Left forelimb (tissue), 1 donor: Measurements from ENCODE around the gene CLIC1.

Source experiments
- DNase-seq: peaks from one replicate; pipeline ENCODE4 v3.0.0-alpha.2; 2018; ENCODE audit warnings: low spot score

CLIC1 gene

DNA sequence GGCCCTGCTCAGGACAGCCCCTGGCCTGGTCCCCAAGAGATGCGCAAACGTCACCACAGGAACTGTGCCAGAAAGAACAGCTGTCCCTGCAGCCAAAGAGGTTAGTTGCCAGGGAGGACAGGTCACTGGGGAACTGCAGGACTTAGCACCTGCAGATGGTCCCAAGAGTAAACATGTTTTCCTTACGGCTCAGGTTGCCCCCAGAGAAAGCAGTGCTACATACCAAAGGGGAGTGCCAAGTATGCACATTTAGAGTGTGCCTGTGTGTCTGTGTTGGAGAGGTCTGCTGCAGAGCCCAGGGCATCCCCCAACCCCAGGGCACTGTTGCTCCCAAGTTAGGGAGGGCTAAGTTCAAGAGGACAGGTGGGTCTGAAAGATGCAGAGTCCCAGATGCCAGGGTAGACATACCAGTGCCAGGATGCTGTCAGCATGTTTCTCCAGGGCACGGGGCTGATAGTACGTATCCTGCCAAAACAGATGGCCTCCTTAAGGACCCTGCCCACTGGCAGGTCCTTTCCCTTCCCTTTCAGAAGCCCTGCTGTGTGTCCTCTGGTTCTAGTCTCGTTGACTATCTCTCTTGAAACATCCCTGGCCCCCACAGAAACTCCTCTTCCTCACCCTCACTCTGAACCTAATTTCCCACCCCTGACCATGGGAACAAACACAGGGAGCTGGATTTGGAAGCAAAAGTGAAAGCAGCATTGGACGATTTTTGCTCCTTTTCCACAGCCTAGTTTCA is 34.5 kb downstream of the CLIC1 start:
- no peak for DNase-seq

DNA sequence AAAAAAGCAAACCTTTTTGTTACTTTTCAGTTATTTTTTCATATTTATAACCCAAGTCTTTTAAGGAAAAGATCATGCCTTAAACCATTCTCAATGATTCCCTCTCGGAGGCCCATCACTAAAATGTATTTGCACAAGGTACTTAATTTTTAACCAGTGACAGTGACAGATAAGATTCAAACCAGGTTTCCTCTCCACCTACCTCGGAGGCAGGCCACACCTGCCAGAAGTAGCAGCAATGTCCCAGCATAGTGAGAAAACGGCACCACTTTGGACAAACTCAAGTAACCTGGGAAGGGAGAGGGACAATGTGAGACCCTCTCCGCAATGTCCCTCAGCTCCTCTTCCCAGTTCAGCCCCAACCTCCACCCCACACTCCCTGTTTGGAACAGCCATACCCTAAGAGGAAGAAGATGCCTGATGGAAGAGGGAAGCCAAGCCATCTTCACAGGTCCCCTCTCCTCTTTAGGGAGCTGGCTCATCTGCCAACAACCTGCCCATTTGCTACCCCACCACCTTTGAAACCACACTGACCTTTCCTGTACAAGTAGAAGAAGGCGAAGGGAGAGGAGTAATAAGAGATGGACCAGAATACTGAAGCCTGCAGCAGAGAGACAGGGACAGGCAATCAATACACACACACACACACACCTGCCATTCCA is 35.5 kb downstream of the CLIC1 start:
- no peak for DNase-seq

DNA sequence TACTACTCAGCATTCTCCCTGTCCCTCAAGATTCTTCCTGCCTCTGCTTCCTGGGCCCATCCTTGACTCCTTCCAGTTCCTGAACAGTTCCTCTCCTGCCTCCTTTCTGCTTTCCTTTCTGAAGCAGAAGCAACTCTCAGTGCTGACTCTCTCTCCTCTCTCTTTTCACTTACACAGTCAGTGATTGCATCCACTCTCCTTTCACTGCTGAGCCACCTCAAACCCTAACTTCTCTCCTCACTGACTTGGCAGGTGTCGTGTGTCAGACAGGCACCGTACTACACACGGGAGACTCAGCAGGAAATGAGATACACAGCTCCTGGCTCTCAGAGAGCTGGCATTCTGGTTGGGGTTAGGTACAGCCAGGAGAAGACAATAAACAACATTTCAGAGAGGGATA is 38.8 kb downstream of the CLIC1 start:
- DNase-seq = no peak

DNA sequence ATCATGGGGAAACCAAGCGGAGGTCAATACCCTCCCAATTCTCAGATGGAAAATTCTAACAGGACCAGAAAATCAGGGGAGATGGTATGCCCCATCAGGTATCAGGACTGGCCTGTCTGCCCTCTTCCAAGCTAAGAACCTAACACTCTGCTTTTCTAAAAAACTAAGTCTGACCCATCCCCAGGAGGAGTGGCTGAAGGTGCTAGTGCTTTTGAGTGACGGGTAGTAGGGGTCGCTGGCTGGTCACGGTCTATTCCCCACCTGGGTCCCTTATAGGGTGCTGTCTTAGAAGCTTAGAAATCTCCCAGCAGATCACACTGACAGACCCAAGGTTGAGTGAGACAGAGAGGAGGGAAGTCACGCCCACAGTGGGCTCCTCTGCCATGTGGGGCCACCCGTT is 42.8 kb downstream of the CLIC1 start:
- DNase-seq = no peak

DNA sequence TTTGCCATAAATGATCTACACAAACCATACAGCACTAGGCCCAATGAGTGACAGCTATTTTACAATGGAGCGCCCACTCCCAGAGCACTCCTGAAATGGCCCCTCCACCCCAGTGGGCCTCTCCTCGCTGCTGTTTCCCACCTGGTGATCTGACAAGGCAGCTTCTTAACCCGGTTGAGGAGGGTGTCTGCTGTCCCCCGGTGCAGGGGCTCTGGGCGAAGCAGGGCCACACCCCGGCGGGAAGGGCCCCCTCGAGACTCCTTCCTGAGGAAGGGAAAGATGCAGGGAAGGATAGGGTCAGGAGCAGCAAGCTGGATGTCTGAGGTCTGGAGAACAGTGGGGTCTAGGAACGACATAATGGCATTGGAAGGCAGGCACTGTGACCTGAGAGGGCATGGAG is 43.4 kb downstream of the CLIC1 start:
- no peak for DNase-seq

DNA sequence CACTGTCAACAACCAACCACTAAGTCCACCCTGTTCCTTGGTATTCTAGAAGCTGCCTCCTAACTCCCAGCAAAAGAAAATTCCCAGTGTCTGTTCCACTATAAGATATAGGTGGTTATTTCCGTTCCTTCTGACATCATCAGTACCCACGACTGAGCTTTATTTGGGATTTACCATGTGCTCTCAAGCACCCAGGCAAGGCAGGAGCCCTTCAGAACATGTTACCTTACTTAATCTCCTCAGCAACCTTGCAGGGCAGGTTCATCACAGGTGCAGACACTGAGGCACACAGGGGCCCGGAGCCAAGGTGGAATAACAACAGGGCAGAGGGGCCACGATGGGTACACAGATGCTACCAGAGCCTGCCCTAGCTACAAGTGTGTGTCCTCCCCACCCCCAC is 44.0 kb downstream of the CLIC1 start:
- DNase-seq = no peak

DNA sequence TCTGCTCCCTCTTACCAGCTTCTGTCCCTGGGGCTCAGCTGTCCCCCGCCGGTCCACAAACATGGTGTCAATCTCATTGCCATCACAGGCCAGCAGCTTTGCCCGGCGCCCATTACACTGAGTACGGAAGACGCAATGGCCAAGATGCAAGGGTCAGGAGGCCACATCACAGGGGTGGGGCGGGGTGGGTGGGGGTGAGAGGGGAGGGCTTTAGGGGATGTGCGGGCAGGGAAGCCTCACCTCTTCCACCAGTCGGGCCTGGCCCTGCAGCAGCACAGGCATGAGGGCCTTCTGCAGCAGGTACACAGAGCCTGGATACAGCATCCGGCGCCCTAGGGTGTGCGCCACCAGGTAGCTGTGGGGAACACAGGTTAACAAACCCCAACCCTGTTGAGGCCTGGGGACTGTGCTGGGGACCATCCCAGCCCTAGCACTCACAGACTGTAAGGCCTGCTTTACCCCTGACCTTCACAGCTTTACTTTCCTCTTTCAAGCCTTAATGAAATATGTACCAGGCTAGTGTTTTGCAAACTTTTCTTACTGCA is 44.7 kb downstream of the CLIC1 start:
- DNase-seq = no peak

DNA sequence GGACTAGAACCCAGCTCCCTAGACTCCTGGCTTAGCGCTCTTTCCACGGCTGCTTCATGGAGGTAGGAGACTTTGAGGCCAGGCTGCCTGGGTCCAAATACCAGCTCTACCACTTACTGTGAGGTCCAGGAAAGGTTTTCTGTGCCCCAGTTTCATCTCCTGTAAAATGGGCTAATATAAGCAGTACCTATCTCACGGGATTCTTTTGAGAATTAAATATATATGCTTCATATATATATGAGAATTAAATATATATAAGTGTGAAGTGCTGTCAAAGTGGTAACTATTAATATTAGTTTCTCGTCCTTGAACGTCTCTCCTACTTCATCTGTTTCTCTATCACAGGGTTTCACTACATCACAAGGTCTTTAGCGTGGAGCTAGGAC is 45.3 kb downstream of the CLIC1 start:
- DNase-seq = no peak

DNA sequence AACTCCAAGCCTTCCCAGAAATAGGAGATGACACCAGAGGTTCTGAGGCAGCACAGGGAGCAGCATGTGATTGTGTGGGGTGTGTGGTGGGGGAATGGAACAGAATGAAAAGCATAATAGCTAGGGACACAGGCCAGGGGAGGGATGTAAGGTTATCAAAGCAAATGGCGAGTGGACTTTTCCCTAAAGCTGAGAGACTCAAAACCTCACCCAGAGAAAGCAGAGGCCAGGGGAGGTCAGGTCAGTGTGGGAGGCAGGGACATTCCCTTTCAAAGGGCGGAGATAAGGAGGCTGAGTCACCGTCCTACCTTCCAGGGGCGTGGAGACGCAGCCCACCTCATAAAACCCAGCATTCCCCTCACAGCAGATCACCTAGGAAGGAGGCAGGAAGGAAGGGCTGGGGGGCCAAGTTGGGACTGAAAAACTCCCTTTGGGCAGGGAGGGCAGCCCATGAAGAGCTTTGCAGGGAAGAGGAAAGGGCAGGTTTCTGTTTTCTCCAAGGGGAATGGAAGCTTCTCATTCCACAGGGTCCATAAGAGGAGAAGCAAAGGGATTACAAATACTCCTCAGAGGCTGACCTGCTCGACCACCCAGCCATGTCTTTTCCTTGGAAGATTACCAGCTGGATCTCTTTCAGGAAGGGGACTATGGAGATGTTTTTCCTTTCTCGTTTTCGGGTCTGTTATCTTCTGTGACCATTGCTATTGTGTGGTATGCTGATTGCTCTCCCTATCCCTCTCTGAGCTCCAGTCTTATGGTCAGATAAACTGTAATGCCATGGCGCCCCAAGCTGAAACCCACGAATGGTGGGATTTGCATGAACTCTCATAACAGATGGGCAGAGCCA is 45.9 kb downstream of the CLIC1 start:
- DNase-seq = no peak

DNA sequence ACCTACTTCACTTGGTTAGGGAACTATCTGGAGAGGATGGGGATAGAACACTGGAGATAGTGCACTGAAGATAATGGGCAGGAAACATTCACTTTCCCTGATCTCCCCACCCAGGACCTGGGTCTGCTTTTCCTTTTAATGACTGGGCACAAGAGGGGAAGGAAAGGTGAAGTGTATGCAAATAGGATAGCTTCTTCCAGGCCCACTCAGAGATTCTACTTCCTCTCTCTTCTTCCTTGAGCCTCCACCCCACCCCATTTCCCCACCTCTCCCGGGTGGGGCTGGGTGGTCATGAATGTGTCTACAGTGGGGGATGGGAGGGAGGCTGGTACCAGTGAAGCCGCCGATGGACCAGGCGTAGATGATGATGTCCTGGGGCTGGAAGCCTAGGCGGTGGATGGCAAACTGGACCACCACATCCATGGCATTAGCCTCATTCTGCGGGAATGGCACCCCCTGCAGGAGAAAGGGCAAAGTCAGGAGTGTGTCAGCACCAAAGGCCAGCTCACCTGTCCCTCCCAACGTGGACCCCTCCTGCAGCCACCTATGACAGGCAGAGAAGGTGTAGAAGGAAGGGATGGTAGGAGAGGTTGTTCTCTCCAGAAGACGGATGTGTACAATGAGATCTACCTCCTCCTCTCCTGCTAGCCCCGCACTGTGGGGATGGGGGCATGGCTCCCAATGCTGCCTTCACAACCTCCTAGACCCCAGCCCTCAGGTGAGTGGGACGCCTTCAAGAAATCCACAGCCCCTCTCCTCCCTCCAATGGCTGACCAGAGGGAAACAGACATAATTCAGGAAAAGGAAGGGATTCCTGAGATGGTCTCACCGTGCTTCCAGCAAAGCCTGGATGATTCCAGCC is 46.9 kb downstream of the CLIC1 start:
- no peak for DNase-seq

DNA sequence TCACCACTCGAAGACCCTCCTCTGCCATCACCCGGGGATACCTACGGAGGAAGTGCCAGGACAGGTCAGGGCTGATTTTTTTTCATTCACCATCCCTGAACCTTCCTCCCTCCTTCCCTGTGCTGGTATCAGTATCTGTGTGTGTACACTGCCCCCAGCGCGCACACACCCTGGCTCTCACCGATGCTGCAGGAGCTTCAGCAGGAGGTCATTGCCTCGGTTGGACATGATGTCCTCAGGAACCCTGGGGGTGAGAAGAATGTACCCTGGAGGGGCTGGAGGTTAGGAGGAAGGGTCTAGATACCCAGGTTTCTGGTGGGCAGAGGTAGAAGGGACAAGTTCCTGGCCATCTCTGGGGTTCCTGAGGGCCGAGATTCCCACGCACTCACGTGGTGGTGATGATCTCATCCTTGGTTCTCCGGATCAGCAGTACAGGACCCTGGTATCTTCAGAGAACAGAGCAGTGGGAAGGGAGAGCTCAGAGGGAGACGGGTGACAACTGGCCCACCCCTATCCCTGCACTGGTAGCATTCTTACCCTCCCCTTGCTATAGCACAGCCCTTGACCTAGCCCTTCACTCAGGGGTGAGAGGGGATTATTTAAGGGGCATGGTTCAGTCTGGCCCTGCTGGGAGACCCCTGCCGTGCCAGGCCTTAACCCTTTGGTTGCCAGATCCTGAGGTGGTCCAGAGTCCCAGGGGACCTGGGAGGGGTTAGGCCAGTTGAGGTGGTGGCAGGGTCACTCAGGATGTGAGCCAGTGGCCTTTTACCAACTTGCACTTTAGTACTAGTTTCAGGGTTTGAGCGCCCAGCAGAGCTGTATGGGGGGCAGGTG is 48.3 kb downstream of the CLIC1 start:
- DNase-seq = no peak

DNA sequence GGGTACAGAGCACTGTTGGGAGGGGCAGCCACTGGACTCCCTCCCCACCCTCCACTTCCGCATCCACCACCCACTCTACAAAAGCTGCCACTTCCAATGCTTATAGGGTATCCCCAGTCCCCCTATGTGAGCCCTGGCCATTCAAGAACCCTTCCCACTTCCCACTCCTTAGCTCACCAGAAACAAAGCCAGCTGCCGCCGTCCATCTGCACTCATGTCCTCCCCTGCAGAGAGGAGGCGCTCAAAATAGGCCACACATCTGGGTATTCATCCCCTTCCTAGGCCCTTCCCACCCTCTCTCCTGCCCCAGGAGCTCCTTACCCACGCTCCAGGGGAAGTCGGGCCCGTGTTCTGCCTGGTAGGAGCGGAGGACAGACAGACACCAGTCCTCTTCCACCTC is 49.0 kb downstream of the CLIC1 start:
- no peak for DNase-seq

DNA sequence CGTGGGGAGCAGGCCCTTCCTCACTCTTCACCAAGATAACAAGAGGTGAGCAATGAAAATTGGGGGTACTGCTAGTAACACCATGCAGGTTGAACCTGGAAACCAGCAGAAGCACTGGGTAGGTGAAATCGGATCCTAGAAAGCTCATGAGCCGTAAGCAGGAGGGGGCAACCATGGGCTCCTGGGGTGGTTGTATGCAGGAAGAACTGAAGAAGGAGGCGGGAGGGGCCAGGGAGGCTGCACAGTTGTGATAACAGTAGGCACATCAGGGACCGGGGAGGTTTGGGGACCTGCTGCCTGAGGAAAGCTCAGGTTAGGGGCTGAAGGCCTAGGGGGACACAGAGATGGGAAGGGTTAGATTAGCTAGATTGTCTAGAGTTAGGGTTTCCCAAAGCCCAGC is 49.8 kb downstream of the CLIC1 start:
- DNase-seq = no peak

DNA sequence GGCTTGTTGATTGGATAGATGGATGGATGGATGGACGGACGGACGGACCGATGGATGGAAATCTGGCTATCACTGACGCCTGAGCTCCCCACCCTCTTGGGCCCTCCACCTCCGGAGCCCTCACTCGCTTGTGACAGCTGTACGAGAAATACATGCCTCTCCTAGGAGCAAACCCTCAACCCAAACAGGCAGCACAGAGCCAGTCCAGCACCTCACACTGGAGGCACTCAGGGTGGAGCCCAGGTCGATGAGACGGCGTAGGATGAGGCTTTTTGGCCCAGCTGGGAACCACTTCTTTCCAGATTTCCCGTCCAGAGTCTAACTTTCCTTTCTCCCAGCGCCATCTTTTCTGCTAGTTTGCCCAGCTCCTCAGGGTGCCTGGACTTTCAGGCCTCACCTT is 52.7 kb downstream of the CLIC1 start:
- no peak for DNase-seq

DNA sequence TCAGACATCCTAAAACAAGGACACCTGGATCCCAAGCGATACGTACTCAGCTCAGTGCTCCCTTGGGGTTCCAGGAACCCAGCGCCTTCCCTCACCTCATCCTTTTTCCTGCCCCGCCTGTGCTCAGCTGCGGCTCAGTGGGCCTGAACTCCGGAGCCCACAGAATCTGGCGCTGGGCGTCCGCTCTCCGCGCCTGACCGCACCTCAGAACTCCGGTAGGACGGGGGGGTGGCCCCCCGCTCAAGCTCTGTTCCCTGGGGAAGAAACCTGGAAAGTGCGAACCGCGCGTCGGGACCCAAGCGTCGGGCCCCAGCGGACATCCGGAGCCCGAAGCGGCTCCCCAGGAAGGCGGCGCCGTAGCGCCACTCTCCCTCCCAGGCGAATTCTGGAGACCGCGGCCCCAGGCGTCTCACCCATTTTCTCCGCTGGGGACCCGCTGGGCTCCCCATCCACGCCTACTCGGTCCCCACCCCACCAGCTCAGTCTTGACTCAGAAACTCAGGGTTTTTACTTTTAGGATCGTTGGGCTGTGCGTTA is 55.1 kb downstream of the CLIC1 start:
- no peak for DNase-seq
